IMR-90 (cell line): ENCODE measurements around the gene TRIO. TPM values are rescaled to one million over a fixed set of nuclear protein-coding genes. Genes with fewer than 3 reads are reported as not detected.

Source experiments
- ATAC-seq: fragments of 200-7000 bp; cut with Tn5 transposase; 2 replicates; pipeline ENCODE4 v1.9.1; 2020; ENCODE audit warnings: low read depth, mild to moderate bottlenecking, moderate library complexity
- BruUV-seq: library from RNA; stranded (reverse); fragments of 400-500 nt; replicated peaks from 2 replicates; lab custom pipeline; 2021; lab: Mats Ljungman, UMichigan
- CTCF ChIA-PET: fragments of 300-600 bp; formaldehyde crosslinking; extraction: SDS; loops from one replicate; lab custom pipeline; 2021; ENCODE audit warnings: antibody characterized with exemption; lab: Yijun Ruan, JAX
- POLR2A ChIA-PET: fragments of 300-600 bp; sonication (Branson Sonifier 250); formaldehyde crosslinking; loops from one replicate; lab custom pipeline; 2022; ENCODE audit warnings: antibody characterized with exemption; ENCODE audit not compliant: unreplicated experiment; lab: Charles Lee
- DNase-seq: peaks from one replicate; pipeline ENCODE4 v3.0.0; 2013
- H2AFZ ChIP-seq: replicated peaks from 2 replicates; pipeline ENCODE3; 2013; ENCODE audit warnings: low read length, mild to moderate bottlenecking; ENCODE audit not compliant: poor library complexity
- H2AK5ac ChIP-seq: 2 replicates; pipeline ENCODE4 v1.6.1; 2013; ENCODE audit warnings: low read depth, low read length, inconsistent platforms
- H2AK9ac ChIP-seq: replicated peaks from 2 replicates; pipeline ENCODE3; 2013; ENCODE audit warnings: mild to moderate bottlenecking, low read depth, low read length, moderate library complexity; ENCODE audit not compliant: poor library complexity
- H2BK120ac ChIP-seq: 2 replicates; pipeline ENCODE4 v1.6.1; 2013; ENCODE audit warnings: low read depth, low read length, inconsistent platforms
- H2BK15ac ChIP-seq: 3 replicates; pipeline ENCODE4 v1.6.1; 2013; ENCODE audit warnings: low read depth, low read length, inconsistent platforms
- H2BK20ac ChIP-seq: 2 replicates; pipeline ENCODE4 v1.6.1; 2013; ENCODE audit warnings: low read depth, mild to moderate bottlenecking, inconsistent platforms, low read length, moderate library complexity
- H2BK5ac ChIP-seq: 2 replicates; pipeline ENCODE4 v1.6.1; 2013; ENCODE audit warnings: mild to moderate bottlenecking, low read depth, low read length, inconsistent platforms; ENCODE audit not compliant: poor library complexity, severe bottlenecking
- H3K14ac ChIP-seq: replicated peaks from 2 replicates; pipeline ENCODE4 v1.6.1; 2013; ENCODE audit warnings: low read depth, low read length, inconsistent platforms
- H3K18ac ChIP-seq: 2 replicates; pipeline ENCODE4 v1.6.1; 2013; ENCODE audit warnings: low read depth, low read length, control low read depth
- H3K23ac ChIP-seq: 2 replicates; pipeline ENCODE4 v1.6.1; 2013; ENCODE audit warnings: low read depth, low read length, inconsistent platforms
- H3K27ac ChIP-seq: 2 replicates; pipeline ENCODE4 v1.5.1; 2013; ENCODE audit warnings: mild to moderate bottlenecking, control low read depth, low read length; ENCODE audit not compliant: insufficient read depth
- H3K27me3 ChIP-seq: 2 replicates; pipeline ENCODE4 v1.6.1; 2013; ENCODE audit warnings: low read length; ENCODE audit not compliant: control insufficient read depth, insufficient read depth
- H3K36me3 ChIP-seq: 2 replicates; pipeline ENCODE4 v1.6.1; 2013; ENCODE audit warnings: low read length, mixed read lengths; ENCODE audit not compliant: control insufficient read depth, insufficient read depth
- H3K4ac ChIP-seq: 2 replicates; pipeline ENCODE4 v1.6.1; 2013; ENCODE audit warnings: low read depth, low read length, inconsistent platforms
- H3K4me1 ChIP-seq: 2 replicates; pipeline ENCODE4 v1.6.1; 2013; ENCODE audit warnings: low read length, mixed read lengths; ENCODE audit not compliant: control insufficient read depth, insufficient read depth
- H3K4me2 ChIP-seq: 2 replicates; pipeline ENCODE4 v1.6.1; 2013; ENCODE audit warnings: low read depth, mild to moderate bottlenecking, control low read depth, low read length, moderate library complexity
- H3K4me3 ChIP-seq: 2 replicates; pipeline ENCODE4 v1.5.1; 2013; ENCODE audit warnings: low read depth, mild to moderate bottlenecking, control low read depth, low read length, moderate library complexity; ENCODE audit not compliant: insufficient read depth
- H3K56ac ChIP-seq: 2 replicates; pipeline ENCODE4 v1.6.1; 2013; ENCODE audit warnings: low read length, inconsistent platforms; ENCODE audit not compliant: insufficient read depth; ENCODE audit errors: extremely low read depth
- H3K79me1 ChIP-seq, 2 experiments: 2 replicates each; pipeline ENCODE4 v1.6.1; 2013; ENCODE audit warnings: low read length in 2 of 2, inconsistent platforms in 1 of 2, low read depth in 1 of 2
- H3K9ac ChIP-seq: 2 replicates; pipeline ENCODE4 v1.6.1; 2013; ENCODE audit warnings: low read depth, low read length, control low read depth
- H3K9me1 ChIP-seq: 2 replicates; pipeline ENCODE4 v1.6.1; 2013; ENCODE audit warnings: low read length, inconsistent platforms; ENCODE audit not compliant: insufficient read depth
- H3K9me3 ChIP-seq: 2 replicates; pipeline ENCODE4 v1.6.1; 2013; ENCODE audit warnings: low read length; ENCODE audit not compliant: control insufficient read depth, insufficient read depth
- H4K20me1 ChIP-seq: 2 replicates; pipeline ENCODE4 v1.6.1; 2013; ENCODE audit warnings: low read length, inconsistent platforms; ENCODE audit not compliant: insufficient read depth
- H4K5ac ChIP-seq: 2 replicates; pipeline ENCODE4 v1.6.1; 2013; ENCODE audit warnings: mild to moderate bottlenecking, low read depth, low read length, control low read depth
- H4K8ac ChIP-seq, 2 experiments: 2 replicates each; pipeline ENCODE4 v1.6.1; 2013; ENCODE audit warnings: low read depth in 2 of 2, low read length in 2 of 2, control low read depth in 1 of 2, inconsistent platforms in 1 of 2
- H4K91ac ChIP-seq: 2 replicates; pipeline ENCODE4 v1.6.1; 2013; ENCODE audit warnings: low read depth, low read length, inconsistent platforms; ENCODE audit not compliant: insufficient read depth
- MXI1 ChIP-seq: IDR thresholded peaks from 2 replicates; pipeline ENCODE4 v1.6.1; 2012; ENCODE audit warnings: low read depth, mild to moderate bottlenecking, low read length, moderate library complexity, borderline replicate concordance
- RAD21 ChIP-seq: IDR thresholded peaks from 2 replicates; pipeline ENCODE4 v1.6.1; 2012; ENCODE audit warnings: low read length, improper control_type of control experiment
- RCOR1 ChIP-seq: IDR thresholded peaks from 2 replicates; pipeline ENCODE4 v1.6.1; 2012; ENCODE audit warnings: mild to moderate bottlenecking, low read length, improper control_type of control experiment; ENCODE audit not compliant: insufficient replicate concordance
- RFX5 ChIP-seq: IDR thresholded peaks from 2 replicates; pipeline ENCODE4 v1.8.0; 2012; ENCODE audit warnings: low read depth, mild to moderate bottlenecking, low read length, moderate library complexity
- WGBS, 2 experiments: methylation state at CpG; one replicate each; pipeline versions ENCODE4 v1.1.5 to v1.1.7; 2013; ENCODE audit warnings: missing lambda C conversion rate in 2 of 2; ENCODE audit not compliant: insufficient read length in 1 of 2; ENCODE audit errors: extremely low coverage in 2 of 2; 5-methylcytosine and 5-hydroxymethylcytosine counted together
- dilution Hi-C: fragments of 300-500 bp; cut with HindIII; formaldehyde crosslinking; loops from one replicate; pipeline ENCODE4 v1.14.3; 2018; ENCODE audit warnings: low sequenced_read_pairs; ENCODE audit not compliant: unreplicated experiment
- in situ Hi-C: fragments of 300-500 bp; cut with MboI; formaldehyde crosslinking; loops from 3 replicates; pipeline ENCODE4 v1.14.3; 2019; ENCODE audit warnings: low sequenced_read_pairs, inconsistent platforms, mixed read lengths
- intact Hi-C: fragments of 100-400 bp; cut with micrococcal nuclease; formaldehyde crosslinking; loops from 2 replicates; pipeline ENCODE4 v1.10.0; 2022
- polyA plus RNA-seq, 3 experiments: library from polyadenylated mRNA; depleted of rRNA; stranded (reverse); fragments of >200 nt; gene quantifications; 2 replicates each; pipeline ENCODE4 v1.2.3, GENCODE V29; 2012; ENCODE audit warnings: low replicate concordance in 1 of 3
- total RNA-seq: library from RNA; depleted of rRNA; stranded (reverse); fragments of >200 nt; gene quantifications from 2 replicates; pipeline ENCODE4 v1.2.3, GENCODE V29; 2012
- TF ChIP-seq, protein P1 (sequence below): conservative IDR thresholded peaks from 2 replicates; pipeline ENCODE4 v1.5.1; 2012; ENCODE audit warnings: mild to moderate bottlenecking, low read depth, low read length, improper control_type of control experiment
- TF ChIP-seq, protein P2 (sequence below): fragments of 150-350 bp; IDR thresholded peaks from 2 replicates; pipeline ENCODE4 v1.6.1; 2017; ENCODE audit warnings: mild to moderate bottlenecking, antibody characterized with exemption, low read length, low read depth

The TRIO gene
- total and polyA plus RNA-seq, 2 of the 4 experiments (the other 2 are of a cell fraction), result 206 to 522 TPM

DNA sequence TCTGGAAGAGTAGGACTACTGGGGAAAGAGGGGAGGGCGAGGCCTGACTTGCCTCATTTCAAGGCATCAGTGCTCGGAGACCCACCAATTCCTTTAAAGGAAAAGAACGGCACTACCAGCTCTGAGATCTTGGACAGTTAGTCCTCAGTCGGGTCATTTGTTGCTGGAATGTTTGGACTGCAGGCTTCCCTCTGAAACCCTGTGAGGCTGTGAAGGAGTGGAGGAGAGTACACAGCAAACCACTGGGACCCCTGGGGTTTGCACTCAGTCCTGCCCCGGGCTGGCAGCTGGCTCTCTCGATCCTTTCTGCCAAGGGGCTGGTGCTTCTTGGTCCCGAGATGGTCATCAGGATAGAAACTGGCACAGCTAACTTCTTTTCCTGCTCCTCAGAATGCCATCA is 194.5 kb downstream of the TRIO start:
- Histone ChIP-seq H2AK5ac (no peak overlapping the region), H3K14ac (no peak overlapping the region), H2BK20ac (no peak overlapping the region), H4K8ac (no peak overlapping the region; a peak in 1 of 4 replicates), H4K91ac (no peak overlapping the region), H2AFZ (no peak overlapping the region), H3K4me2 (no peak overlapping the region), H2BK15ac (no peak overlapping the region), H2AK9ac (no peak overlapping the region), H3K27me3 (no peaks in the 10 kb centered on the region), H3K4ac (no peak overlapping the region), H4K5ac (no peak overlapping the region), H2BK120ac (no peak overlapping the region), H3K9me3 (no peaks in the 10 kb centered on the region), H2BK5ac (no peak overlapping the region), H3K9me1 (peaks cover 33% of the 10 kb centered on the region), H3K23ac (no peak overlapping the region), H3K27ac (no peak overlapping the region), H3K18ac (no peak overlapping the region), H4K20me1 (peaks cover 97% of the 10 kb centered on the region), H3K56ac (no peak overlapping the region), H3K4me1 (peaks cover 25% of the 10 kb centered on the region), H3K79me1 (peaks cover 60 to 92% of the 10 kb centered on the region in 2 experiments), H3K4me3 (no peak overlapping the region), H3K9ac (no peak overlapping the region), H3K36me3 (peaks cover 76% of the 10 kb centered on the region)
- intact Hi-C loops, result no loop called here
- BruUV-seq, result no TSS peak
- WGBS, 2 experiments, result no CpG with 5 or more reads among the region's 7 CpGs
- ATAC-seq (no peak), DNase-seq (no peak)
- TF ChIP-seq RAD21 (no peak), RFX5 (no peak), RCOR1 (no peak), MXI1 (no peak)
- TF ChIP-seq, protein P1, sequence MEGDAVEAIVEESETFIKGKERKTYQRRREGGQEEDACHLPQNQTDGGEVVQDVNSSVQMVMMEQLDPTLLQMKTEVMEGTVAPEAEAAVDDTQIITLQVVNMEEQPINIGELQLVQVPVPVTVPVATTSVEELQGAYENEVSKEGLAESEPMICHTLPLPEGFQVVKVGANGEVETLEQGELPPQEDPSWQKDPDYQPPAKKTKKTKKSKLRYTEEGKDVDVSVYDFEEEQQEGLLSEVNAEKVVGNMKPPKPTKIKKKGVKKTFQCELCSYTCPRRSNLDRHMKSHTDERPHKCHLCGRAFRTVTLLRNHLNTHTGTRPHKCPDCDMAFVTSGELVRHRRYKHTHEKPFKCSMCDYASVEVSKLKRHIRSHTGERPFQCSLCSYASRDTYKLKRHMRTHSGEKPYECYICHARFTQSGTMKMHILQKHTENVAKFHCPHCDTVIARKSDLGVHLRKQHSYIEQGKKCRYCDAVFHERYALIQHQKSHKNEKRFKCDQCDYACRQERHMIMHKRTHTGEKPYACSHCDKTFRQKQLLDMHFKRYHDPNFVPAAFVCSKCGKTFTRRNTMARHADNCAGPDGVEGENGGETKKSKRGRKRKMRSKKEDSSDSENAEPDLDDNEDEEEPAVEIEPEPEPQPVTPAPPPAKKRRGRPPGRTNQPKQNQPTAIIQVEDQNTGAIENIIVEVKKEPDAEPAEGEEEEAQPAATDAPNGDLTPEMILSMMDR, result no peak
- TF ChIP-seq, protein P2, sequence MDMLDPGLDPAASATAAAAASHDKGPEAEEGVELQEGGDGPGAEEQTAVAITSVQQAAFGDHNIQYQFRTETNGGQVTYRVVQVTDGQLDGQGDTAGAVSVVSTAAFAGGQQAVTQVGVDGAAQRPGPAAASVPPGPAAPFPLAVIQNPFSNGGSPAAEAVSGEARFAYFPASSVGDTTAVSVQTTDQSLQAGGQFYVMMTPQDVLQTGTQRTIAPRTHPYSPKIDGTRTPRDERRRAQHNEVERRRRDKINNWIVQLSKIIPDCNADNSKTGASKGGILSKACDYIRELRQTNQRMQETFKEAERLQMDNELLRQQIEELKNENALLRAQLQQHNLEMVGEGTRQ, result no peak
- ChIA-PET POLR2A (no interaction called here), CTCF (no interaction called here)
- dilution Hi-C loops, result no loop called here
- in situ Hi-C loops, result no loop called here
